ENCODE measurements around the gene AXL.

DNA sequence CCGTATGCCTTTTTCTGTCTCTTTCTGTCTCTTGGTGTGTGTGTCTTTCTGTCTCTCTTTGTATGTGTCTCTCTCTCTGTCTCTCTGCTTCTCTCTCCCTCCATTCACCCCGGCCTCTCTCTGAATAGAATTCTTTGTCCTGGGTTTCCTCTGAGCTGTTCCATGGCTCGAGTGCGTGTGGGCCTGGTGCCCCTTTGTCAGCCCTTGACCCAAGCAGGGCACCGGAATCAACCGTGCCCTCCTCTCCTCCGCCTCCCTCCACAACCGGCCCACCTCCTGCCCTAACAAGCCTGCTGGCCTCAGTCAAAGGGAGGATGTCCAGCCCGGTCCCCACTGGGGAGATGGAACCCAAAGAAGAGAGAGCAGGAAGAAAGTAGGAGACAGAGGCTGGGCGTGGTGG, 3.2 kb downstream of the AXL start:
- TF ChIP-seq POLR2A (conservative IDR thresholded peaks at IDR 0.05) (no peak), SRF (CRISPR knock-in tag; IDR thresholded peaks at IDR 0.05) (no peak), ZBTB11 (CRISPR knock-in tag; IDR thresholded peaks at IDR 0.05) (no peak), PHB2 (IDR thresholded peaks at IDR 0.05; ENCODE audit: low read depth) (no peak), ZNF766 (CRISPR knock-in tag; conservative IDR thresholded peaks at IDR 0.05) (no peak), THRAP3 (IDR thresholded peaks at IDR 0.05; ENCODE audit: borderline replicate concordance) (no peak), RBM14 (IDR thresholded peaks at IDR 0.05; ENCODE audit: borderline replicate concordance, insufficient read depth, low read depth, low read length) (no peak), PATZ1 (CRISPR knock-in tag; IDR thresholded peaks at IDR 0.05; ENCODE audit: borderline replicate concordance) (no peak), SMAD4 (CRISPR knock-in tag; conservative IDR thresholded peaks at IDR 0.05) (no peak), CTBP1 (IDR thresholded peaks at IDR 0.05; ENCODE audit: borderline replicate concordance) (no peak), EHMT2 (IDR thresholded peaks at IDR 0.05) (no peak)
- TF ChIP-seq, protein P1, sequence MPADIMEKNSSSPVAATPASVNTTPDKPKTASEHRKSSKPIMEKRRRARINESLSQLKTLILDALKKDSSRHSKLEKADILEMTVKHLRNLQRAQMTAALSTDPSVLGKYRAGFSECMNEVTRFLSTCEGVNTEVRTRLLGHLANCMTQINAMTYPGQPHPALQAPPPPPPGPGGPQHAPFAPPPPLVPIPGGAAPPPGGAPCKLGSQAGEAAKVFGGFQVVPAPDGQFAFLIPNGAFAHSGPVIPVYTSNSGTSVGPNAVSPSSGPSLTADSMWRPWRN (IDR thresholded peaks at IDR 0.05; ENCODE audit: low read depth): no peak
- TF ChIP-seq, protein P2, sequence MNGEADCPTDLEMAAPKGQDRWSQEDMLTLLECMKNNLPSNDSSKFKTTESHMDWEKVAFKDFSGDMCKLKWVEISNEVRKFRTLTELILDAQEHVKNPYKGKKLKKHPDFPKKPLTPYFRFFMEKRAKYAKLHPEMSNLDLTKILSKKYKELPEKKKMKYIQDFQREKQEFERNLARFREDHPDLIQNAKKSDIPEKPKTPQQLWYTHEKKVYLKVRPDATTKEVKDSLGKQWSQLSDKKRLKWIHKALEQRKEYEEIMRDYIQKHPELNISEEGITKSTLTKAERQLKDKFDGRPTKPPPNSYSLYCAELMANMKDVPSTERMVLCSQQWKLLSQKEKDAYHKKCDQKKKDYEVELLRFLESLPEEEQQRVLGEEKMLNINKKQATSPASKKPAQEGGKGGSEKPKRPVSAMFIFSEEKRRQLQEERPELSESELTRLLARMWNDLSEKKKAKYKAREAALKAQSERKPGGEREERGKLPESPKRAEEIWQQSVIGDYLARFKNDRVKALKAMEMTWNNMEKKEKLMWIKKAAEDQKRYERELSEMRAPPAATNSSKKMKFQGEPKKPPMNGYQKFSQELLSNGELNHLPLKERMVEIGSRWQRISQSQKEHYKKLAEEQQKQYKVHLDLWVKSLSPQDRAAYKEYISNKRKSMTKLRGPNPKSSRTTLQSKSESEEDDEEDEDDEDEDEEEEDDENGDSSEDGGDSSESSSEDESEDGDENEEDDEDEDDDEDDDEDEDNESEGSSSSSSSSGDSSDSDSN (IDR thresholded peaks at IDR 0.05; ENCODE audit: borderline replicate concordance in 1 of 2, low read depth in 2 of 2, low read length in 2 of 2): no peak
